SK-N-SH treated with all-trans-retinoic acid at 6 μM for 48 hours (cell line): ENCODE data around the gene MAP3K10.

ENCODE experiments used
- ATAC-seq: fragments of 200-7000 bp; cut with Tn5 transposase; 3 replicates; pipeline ENCODE4 v1.9.1; 2020; ENCODE audit warnings: mild to moderate bottlenecking, moderate library complexity
- ARNTL ChIP-seq: fragments of 450-650 bp; formaldehyde crosslinking; IDR thresholded peaks from 2 replicates; pipeline ENCODE4 v1.5.0; 2020; ENCODE audit warnings: low read depth, mild to moderate bottlenecking, moderate library complexity, borderline replicate concordance
- BACH2 ChIP-seq: fragments of 250-450 bp; sonication (Bioruptor Pico); IDR thresholded peaks from 2 replicates; pipeline ENCODE4 v1.9.0; 2021; ENCODE audit warnings: mild to moderate bottlenecking, borderline replicate concordance
- CSDC2 ChIP-seq: fragments of 250-450 bp; sonication (Bioruptor Pico); IDR thresholded peaks from 2 replicates; pipeline ENCODE4 v1.5.0; 2020; ENCODE audit warnings: mild to moderate bottlenecking, moderate library complexity
- CSRNP3 ChIP-seq: fragments of 250-450 bp; sonication (Bioruptor Pico); IDR thresholded peaks from 2 replicates; pipeline ENCODE4 v1.5.1; 2021; ENCODE audit warnings: mild to moderate bottlenecking, moderate library complexity
- ESRRG ChIP-seq: fragments of 250-450 bp; sonication (Bioruptor Pico); IDR thresholded peaks from 2 replicates; pipeline ENCODE4 v1.6.1; 2021; ENCODE audit warnings: mild to moderate bottlenecking
- ISL1 ChIP-seq: fragments of 250-450 bp; sonication (Bioruptor Pico); IDR thresholded peaks from 2 replicates; pipeline ENCODE4 v2.1.2; 2022; ENCODE audit warnings: mild to moderate bottlenecking, moderate library complexity
- OSR1 ChIP-seq: fragments of 250-450 bp; sonication (Bioruptor Pico); IDR thresholded peaks from 2 replicates; pipeline ENCODE4 v1.8.0; 2022; ENCODE audit warnings: moderate library complexity, mild to moderate bottlenecking, inconsistent platforms
- PPARA ChIP-seq: fragments of 250-450 bp; sonication (Bioruptor Pico); IDR thresholded peaks from 2 replicates; pipeline ENCODE4 v1.5.0; 2020; ENCODE audit warnings: mild to moderate bottlenecking, borderline replicate concordance
- RARB ChIP-seq: fragments of 250-450 bp; sonication (Bioruptor Pico); IDR thresholded peaks from 2 replicates; pipeline ENCODE4 v1.8.0; 2021; ENCODE audit warnings: mild to moderate bottlenecking, moderate library complexity
- SNAI2 ChIP-seq: fragments of 250-450 bp; sonication (Bioruptor Pico); IDR thresholded peaks from 2 replicates; pipeline ENCODE4 v1.5.0; 2020; ENCODE audit warnings: mild to moderate bottlenecking, moderate library complexity
- TCF4 ChIP-seq: fragments of 250-450 bp; sonication (Bioruptor Pico); IDR thresholded peaks from 2 replicates; pipeline ENCODE4 v1.8.0; 2021; ENCODE audit warnings: mild to moderate bottlenecking, moderate library complexity, borderline replicate concordance
- TOX ChIP-seq: fragments of 250-450 bp; sonication (Bioruptor Pico); IDR thresholded peaks from 2 replicates; pipeline ENCODE4 v1.8.0; 2021; ENCODE audit warnings: mild to moderate bottlenecking, moderate library complexity, borderline replicate concordance
- ZFP3 ChIP-seq: fragments of 250-450 bp; sonication (Bioruptor Pico); IDR thresholded peaks from 2 replicates; pipeline ENCODE4 v1.5.0; 2020; ENCODE audit warnings: mild to moderate bottlenecking, moderate library complexity
- ZFP30 ChIP-seq: fragments of 450-650 bp; formaldehyde crosslinking; IDR thresholded peaks from 2 replicates; pipeline ENCODE4 v1.5.0; 2022; ENCODE audit warnings: mild to moderate bottlenecking, moderate library complexity
- ZNF565 ChIP-seq: fragments of 450-650 bp; formaldehyde crosslinking; conservative IDR thresholded peaks from 2 replicates; pipeline ENCODE4 v1.5.0; 2020; ENCODE audit warnings: low read depth, mild to moderate bottlenecking, moderate library complexity
- ZNF70 ChIP-seq: fragments of 450-650 bp; formaldehyde crosslinking; IDR thresholded peaks from 2 replicates; pipeline ENCODE4 v1.5.0; 2020; ENCODE audit warnings: mild to moderate bottlenecking, moderate library complexity
- TF ChIP-seq, protein P1 (sequence below): fragments of 250-450 bp; sonication (Bioruptor Pico); IDR thresholded peaks from 2 replicates; pipeline ENCODE4 v1.8.0; 2021; ENCODE audit warnings: low read depth, mild to moderate bottlenecking, moderate library complexity, borderline replicate concordance
- TF ChIP-seq, protein P2 (sequence below): fragments of 250-450 bp; sonication (Bioruptor Pico); IDR thresholded peaks from 2 replicates; pipeline ENCODE4 v1.5.1; 2020; ENCODE audit warnings: low read depth, mild to moderate bottlenecking, moderate library complexity
- TF ChIP-seq, protein P3 (sequence below): fragments of 250-450 bp; sonication (Bioruptor Pico); IDR thresholded peaks from 2 replicates; pipeline ENCODE4 v1.5.0; 2020; ENCODE audit warnings: mild to moderate bottlenecking, moderate library complexity
- TF ChIP-seq, protein P4 (sequence below): fragments of 250-450 bp; sonication (Bioruptor Pico); IDR thresholded peaks from 2 replicates; pipeline ENCODE4 v1.8.0; 2020; ENCODE audit warnings: mild to moderate bottlenecking, moderate library complexity, borderline replicate concordance

The MAP3K10 gene

DNA sequence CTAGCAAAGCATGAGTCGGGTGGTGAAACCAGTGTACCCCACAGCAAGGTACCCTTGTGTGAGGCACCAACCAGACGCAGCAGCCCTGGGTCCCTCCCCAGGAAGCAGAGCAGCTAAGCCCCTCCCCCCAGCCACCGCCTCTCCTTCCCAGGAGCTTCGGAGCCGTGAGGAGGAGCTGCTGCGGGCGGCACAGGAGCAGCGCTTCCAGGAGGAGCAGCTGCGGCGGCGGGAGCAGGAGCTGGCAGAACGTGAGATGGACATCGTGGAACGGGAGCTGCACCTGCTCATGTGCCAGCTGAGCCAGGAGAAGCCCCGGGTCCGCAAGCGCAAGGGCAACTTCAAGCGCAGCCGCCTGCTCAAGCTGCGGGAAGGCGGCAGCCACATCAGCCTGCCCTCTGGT, 14.5 kb downstream of the MAP3K10 start:
- no peak for TF ChIP-seq ARNTL
- TF ChIP-seq CSDC2 (CRISPR knock-in tag), result no peak
- ATAC-seq, result no peak

DNA sequence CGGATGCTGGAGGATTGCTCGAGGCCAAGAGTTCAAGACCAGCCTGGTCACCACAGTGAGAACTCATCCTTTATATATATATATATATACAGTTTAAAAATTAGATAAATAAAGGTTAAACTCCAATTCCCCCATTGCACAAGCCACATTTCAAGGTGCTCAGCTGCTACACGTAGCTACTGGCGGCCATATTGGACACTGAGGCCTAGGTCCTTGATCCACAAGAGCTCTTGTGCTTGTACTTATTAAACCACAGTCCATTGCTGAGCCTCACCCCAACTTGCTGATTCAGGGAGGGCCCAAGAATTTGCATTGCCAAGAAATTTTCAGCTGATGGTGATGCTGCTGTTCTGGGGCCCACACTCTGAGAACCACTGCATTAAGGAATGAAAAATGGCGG, 17.4 kb downstream of the MAP3K10 start:
- TF ChIP-seq, protein P1, sequence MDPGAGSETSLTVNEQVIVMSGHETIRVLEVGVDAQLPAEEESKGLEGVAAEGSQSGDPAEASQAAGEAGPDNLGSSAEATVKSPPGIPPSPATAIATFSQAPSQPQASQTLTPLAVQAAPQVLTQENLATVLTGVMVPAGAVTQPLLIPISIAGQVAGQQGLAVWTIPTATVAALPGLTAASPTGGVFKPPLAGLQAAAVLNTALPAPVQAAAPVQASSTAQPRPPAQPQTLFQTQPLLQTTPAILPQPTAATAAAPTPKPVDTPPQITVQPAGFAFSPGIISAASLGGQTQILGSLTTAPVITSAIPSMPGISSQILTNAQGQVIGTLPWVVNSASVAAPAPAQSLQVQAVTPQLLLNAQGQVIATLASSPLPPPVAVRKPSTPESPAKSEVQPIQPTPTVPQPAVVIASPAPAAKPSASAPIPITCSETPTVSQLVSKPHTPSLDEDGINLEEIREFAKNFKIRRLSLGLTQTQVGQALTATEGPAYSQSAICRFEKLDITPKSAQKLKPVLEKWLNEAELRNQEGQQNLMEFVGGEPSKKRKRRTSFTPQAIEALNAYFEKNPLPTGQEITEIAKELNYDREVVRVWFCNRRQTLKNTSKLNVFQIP, result no peak
- TF ChIP-seq ZNF70 (no peak), PPARA (no peak)
- TF ChIP-seq, protein P2, sequence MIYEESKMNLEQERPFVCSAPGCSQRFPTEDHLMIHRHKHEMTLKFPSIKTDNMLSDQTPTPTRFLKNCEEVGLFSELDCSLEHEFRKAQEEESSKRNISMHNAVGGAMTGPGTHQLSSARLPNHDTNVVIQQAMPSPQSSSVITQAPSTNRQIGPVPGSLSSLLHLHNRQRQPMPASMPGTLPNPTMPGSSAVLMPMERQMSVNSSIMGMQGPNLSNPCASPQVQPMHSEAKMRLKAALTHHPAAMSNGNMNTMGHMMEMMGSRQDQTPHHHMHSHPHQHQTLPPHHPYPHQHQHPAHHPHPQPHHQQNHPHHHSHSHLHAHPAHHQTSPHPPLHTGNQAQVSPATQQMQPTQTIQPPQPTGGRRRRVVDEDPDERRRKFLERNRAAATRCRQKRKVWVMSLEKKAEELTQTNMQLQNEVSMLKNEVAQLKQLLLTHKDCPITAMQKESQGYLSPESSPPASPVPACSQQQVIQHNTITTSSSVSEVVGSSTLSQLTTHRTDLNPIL (CRISPR knock-in tag), result no peak

DNA sequence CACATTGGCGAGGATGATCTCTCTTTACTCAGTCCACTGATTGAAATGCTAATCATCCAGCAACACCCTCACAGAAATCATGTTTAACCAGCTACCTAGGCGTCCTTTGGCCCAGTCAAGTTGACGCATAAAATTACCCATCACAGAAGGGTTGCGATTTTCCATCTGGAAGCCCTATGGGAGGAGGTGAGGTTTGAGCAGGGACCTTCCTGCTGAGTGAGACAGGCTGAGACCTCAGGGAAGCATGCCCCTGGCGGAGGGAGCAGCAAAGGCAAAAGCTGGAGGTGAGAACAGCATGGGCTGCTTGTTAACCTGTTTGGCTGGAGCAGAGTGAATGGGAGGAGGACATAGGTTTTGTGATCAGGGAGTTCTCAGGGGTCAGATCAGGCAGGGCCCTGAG, 19.7 kb downstream of the MAP3K10 start:
- TF ChIP-seq TCF4 (CRISPR knock-in tag), result no peak
- no peak for TF ChIP-seq TOX (CRISPR knock-in tag)
- TF ChIP-seq, protein P1, result no peak
- no peak for TF ChIP-seq ISL1
- no peak for TF ChIP-seq CSDC2 (CRISPR knock-in tag)
- TF ChIP-seq, protein P2 (CRISPR knock-in tag), result no peak
- no peak for TF ChIP-seq ZFP3 (CRISPR knock-in tag)
- no peak for TF ChIP-seq SNAI2 (CRISPR knock-in tag)
- TF ChIP-seq ESRRG (CRISPR knock-in tag), result no peak
- no peak for TF ChIP-seq BACH2 (CRISPR knock-in tag)
- no peak for TF ChIP-seq CSRNP3 (CRISPR knock-in tag)
- no peak for TF ChIP-seq ZNF565 (CRISPR knock-in tag)
- TF ChIP-seq, protein P3, sequence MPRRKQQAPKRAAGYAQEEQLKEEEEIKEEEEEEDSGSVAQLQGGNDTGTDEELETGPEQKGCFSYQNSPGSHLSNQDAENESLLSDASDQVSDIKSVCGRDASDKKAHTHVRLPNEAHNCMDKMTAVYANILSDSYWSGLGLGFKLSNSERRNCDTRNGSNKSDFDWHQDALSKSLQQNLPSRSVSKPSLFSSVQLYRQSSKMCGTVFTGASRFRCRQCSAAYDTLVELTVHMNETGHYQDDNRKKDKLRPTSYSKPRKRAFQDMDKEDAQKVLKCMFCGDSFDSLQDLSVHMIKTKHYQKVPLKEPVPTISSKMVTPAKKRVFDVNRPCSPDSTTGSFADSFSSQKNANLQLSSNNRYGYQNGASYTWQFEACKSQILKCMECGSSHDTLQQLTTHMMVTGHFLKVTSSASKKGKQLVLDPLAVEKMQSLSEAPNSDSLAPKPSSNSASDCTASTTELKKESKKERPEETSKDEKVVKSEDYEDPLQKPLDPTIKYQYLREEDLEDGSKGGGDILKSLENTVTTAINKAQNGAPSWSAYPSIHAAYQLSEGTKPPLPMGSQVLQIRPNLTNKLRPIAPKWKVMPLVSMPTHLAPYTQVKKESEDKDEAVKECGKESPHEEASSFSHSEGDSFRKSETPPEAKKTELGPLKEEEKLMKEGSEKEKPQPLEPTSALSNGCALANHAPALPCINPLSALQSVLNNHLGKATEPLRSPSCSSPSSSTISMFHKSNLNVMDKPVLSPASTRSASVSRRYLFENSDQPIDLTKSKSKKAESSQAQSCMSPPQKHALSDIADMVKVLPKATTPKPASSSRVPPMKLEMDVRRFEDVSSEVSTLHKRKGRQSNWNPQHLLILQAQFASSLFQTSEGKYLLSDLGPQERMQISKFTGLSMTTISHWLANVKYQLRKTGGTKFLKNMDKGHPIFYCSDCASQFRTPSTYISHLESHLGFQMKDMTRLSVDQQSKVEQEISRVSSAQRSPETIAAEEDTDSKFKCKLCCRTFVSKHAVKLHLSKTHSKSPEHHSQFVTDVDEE (CRISPR knock-in tag), result no peak
- no peak for TF ChIP-seq ZFP30 (CRISPR knock-in tag)
- no peak for TF ChIP-seq RARB
- TF ChIP-seq ZNF70, result no peak
- TF ChIP-seq, protein P4, sequence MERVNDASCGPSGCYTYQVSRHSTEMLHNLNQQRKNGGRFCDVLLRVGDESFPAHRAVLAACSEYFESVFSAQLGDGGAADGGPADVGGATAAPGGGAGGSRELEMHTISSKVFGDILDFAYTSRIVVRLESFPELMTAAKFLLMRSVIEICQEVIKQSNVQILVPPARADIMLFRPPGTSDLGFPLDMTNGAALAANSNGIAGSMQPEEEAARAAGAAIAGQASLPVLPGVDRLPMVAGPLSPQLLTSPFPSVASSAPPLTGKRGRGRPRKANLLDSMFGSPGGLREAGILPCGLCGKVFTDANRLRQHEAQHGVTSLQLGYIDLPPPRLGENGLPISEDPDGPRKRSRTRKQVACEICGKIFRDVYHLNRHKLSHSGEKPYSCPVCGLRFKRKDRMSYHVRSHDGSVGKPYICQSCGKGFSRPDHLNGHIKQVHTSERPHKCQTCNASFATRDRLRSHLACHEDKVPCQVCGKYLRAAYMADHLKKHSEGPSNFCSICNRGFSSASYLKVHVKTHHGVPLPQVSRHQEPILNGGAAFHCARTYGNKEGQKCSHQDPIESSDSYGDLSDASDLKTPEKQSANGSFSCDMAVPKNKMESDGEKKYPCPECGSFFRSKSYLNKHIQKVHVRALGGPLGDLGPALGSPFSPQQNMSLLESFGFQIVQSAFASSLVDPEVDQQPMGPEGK, result no peak
- TF ChIP-seq OSR1, result no peak
- no peak for ATAC-seq

More for the DNA sequence above, 17.4 kb downstream of the MAP3K10 start:
- no peak for ATAC-seq
